ENCODE results near the gene PKP4. TPM values are rescaled to one million over a fixed set of nuclear protein-coding genes. Genes with fewer than 3 reads are reported as not detected.

PKP4 gene
- total and polyA plus RNA-seq, 2 experiments from 2014 or later: 35.7 to 92.3 TPM

DNA sequence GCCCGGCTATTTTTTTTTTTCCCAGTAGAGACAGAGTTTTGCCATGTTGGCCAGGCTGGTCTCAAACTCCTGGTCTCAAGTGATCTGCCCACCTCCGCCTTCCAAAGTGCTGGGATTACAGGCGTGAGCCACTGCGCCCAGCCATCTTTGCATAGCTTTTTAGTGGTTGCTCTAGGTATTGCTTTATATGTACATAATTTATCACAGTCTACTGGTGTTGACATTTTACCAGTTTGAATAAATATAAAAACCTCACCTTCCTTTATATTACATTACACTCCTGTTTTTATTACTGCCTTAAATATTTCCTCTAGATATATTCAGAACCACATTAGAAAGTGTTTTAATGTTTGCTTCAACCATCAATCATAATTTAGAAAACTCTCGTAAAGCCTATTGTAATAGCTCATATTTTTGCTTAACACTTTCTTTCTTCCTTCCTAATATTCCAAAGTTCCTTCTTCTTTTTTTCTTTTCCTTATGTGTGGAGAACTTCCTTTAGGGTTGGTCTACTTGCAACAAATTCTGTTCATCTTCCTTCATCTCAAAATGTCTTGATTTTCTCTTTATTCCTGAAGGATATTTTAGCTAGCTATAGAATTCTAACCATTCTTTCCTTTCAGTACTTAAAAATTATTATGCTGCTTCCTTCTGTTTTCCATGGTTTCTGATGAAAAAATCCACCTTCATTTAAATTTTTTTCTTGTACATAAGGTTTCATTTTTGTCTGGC is 256.2 kb downstream of the PKP4 start:
- Mint-ChIP-seq H3K4me1 (peaks cover 13% of the 10 kb centered on the region; the same call in 2 of the 3 replicates), H3K27ac (no peak overlapping the region), H3K9me3 (peaks cover 13% of the 10 kb centered on the region; the same call in 1 of the 3 replicates), H3K27me3 (ENCODE audit: insufficient read depth, low read depth, poor library complexity) (no peaks in the 10 kb centered on the region), H3K4me3 (no peak overlapping the region), H3K36me3 (ENCODE audit: low read depth) (no peaks in the 10 kb centered on the region)
- no peaks in the 10 kb centered on the region for H3K4me1 ChIP-seq (ENCODE audit: insufficient read depth)
- ATAC-seq (no peak), DNase-seq (ENCODE audit: low spot score) (no peak)
- no peaks in the 10 kb centered on the region for H4K20me1 ChIP-seq (replicated peaks; ENCODE audit: insufficient read depth)
- no peak overlapping the region for H3K27ac ChIP-seq (ENCODE audit: low read depth)
- no peak overlapping the region for H2AFZ ChIP-seq
- H3K79me2 ChIP-seq (replicated peaks; ENCODE audit: insufficient read depth): no peaks in the 10 kb centered on the region
- no peaks in the 10 kb centered on the region for H3F3A ChIP-seq (replicated peaks; ENCODE audit: low read depth)
- TF ChIP-seq EZH2 (IDR thresholded peaks at IDR 0.05; ENCODE audit: low read depth, unreplicated experiment) (no peak), POLR2AphosphoS5 (IDR thresholded peaks at IDR 0.05; ENCODE audit: low read depth) (no peak), ZNF462 (CRISPR knock-in tag; IDR thresholded peaks at IDR 0.05) (no peak), JUNB (IDR thresholded peaks at IDR 0.05; ENCODE audit: unreplicated experiment) (no peak), NANOG (IDR thresholded peaks at IDR 0.05; ENCODE audit: borderline replicate concordance) (no peak), ETS1 (IDR thresholded peaks at IDR 0.05) (no peak), ZNF331 (CRISPR knock-in tag; IDR thresholded peaks at IDR 0.05; ENCODE audit: low read depth) (no peak), STAT1 (IDR thresholded peaks at IDR 0.05; ENCODE audit: unreplicated experiment) (no peak), CREB1 (CRISPR knock-in tag; IDR thresholded peaks at IDR 0.05; ENCODE audit: low read depth) (no peak), ZNF114 (CRISPR knock-in tag; IDR thresholded peaks at IDR 0.05) (no peak), EZH2phosphoT487 (IDR thresholded peaks at IDR 0.05; ENCODE audit: unreplicated experiment) (no peak)
- TF ChIP-seq, protein P1, sequence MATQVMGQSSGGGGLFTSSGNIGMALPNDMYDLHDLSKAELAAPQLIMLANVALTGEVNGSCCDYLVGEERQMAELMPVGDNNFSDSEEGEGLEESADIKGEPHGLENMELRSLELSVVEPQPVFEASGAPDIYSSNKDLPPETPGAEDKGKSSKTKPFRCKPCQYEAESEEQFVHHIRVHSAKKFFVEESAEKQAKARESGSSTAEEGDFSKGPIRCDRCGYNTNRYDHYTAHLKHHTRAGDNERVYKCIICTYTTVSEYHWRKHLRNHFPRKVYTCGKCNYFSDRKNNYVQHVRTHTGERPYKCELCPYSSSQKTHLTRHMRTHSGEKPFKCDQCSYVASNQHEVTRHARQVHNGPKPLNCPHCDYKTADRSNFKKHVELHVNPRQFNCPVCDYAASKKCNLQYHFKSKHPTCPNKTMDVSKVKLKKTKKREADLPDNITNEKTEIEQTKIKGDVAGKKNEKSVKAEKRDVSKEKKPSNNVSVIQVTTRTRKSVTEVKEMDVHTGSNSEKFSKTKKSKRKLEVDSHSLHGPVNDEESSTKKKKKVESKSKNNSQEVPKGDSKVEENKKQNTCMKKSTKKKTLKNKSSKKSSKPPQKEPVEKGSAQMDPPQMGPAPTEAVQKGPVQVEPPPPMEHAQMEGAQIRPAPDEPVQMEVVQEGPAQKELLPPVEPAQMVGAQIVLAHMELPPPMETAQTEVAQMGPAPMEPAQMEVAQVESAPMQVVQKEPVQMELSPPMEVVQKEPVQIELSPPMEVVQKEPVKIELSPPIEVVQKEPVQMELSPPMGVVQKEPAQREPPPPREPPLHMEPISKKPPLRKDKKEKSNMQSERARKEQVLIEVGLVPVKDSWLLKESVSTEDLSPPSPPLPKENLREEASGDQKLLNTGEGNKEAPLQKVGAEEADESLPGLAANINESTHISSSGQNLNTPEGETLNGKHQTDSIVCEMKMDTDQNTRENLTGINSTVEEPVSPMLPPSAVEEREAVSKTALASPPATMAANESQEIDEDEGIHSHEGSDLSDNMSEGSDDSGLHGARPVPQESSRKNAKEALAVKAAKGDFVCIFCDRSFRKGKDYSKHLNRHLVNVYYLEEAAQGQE (IDR thresholded peaks at IDR 0.05; ENCODE audit: unreplicated experiment): no peak
- TF ChIP-seq, protein P2, sequence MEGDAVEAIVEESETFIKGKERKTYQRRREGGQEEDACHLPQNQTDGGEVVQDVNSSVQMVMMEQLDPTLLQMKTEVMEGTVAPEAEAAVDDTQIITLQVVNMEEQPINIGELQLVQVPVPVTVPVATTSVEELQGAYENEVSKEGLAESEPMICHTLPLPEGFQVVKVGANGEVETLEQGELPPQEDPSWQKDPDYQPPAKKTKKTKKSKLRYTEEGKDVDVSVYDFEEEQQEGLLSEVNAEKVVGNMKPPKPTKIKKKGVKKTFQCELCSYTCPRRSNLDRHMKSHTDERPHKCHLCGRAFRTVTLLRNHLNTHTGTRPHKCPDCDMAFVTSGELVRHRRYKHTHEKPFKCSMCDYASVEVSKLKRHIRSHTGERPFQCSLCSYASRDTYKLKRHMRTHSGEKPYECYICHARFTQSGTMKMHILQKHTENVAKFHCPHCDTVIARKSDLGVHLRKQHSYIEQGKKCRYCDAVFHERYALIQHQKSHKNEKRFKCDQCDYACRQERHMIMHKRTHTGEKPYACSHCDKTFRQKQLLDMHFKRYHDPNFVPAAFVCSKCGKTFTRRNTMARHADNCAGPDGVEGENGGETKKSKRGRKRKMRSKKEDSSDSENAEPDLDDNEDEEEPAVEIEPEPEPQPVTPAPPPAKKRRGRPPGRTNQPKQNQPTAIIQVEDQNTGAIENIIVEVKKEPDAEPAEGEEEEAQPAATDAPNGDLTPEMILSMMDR (conservative IDR thresholded peaks at IDR 0.05; ENCODE audit: low read depth in 2 of 2): no peak
- no peaks in the 10 kb centered on the region for H3K9me2 ChIP-seq (ENCODE audit: insufficient read depth)
- H3K4me3 ChIP-seq: no peak overlapping the region
- H3K4me2 ChIP-seq: no peak overlapping the region
- no peaks in the 10 kb centered on the region for H3K36me3 ChIP-seq (ENCODE audit: insufficient read depth)
- H3K27me3 ChIP-seq (ENCODE audit: insufficient read depth): no peaks in the 10 kb centered on the region
